Hypothalamus (tissue), 51 donors: Measurements from ENCODE around the gene DGAT2.
A peak's percentile ranks its signal among the peaks of the same experiment; 100 is the strongest.
"Not testable (repeated sequence)": the region's sequence is repeated elsewhere in the genome, so short reads cannot be mapped to it uniquely, and the experiment has no call there.

Source experiments
- DNase-seq, 51 donors: peaks; one replicate each; lab custom pipeline; 2025; lab: John Stamatoyannopoulos, UW

DGAT2 gene

DNA sequence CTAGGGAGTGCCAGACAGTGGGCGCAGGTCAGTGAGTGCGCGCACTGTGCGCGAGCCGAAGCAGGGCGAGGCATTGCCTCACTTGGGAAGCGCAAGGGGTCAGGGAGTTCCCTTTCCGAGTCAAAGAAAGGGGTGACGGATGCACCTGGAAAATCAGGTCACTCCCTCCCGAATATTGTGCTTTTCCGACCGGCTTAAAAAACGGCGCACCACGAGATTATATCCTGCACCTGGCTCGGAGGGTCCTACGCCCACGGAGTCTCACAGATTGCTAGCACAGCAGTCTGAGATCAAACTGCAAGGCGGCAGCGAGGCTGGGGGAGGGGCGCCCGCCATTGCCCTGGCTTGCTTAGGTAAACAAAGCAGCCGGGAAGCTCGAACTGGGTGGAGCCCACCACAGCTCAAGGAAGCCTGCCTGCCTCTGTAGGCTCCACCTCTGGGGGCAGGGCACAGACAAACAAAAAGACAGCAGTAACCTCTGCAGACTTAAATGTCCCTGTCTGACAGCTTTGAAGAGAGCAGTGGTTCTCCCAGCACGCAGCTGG lies 19.8 kb upstream of the DGAT2 start:
- DNase-seq: not testable (repeated sequence)

DNA sequence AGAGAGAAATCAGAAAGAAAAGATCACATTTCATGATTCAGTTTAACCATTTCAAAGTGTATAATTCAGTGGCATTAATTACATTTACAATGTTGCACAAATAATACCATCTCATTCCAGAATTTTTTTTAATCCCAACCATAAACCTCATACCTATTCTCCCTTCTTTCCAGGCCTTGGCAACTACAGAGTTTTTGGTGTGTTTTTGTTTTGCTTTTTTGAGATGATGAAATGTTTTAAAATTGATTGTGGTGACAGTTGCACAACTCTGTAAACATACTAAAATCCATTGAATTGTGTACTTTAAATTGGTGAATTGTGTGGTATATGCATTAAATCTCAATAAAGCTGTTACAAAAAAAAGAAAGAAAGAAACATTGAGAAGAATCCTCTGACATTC lies 13.6 kb upstream of the DGAT2 start:
- not testable (repeated sequence) for DNase-seq

DNA sequence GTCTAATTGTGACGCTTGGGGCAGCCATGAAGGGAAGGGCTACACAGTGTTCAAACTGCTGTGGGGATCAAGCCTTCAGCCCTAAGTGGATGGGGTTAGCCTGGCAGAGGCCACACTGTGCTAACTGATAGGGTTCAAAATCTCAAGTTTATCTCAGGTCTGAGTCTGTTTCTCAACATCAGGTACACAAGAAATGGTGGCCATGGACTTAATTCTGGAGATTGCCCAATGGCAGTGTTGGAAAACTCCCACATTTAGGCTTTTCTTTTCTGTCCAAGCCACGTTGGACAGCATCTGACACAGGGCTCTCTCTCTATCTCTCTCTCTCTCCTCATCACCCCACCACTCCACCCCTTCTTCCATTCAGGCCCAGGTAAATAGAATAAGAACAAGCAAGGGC lies 10.9 kb upstream of the DGAT2 start:
- no peak for DNase-seq

DNA sequence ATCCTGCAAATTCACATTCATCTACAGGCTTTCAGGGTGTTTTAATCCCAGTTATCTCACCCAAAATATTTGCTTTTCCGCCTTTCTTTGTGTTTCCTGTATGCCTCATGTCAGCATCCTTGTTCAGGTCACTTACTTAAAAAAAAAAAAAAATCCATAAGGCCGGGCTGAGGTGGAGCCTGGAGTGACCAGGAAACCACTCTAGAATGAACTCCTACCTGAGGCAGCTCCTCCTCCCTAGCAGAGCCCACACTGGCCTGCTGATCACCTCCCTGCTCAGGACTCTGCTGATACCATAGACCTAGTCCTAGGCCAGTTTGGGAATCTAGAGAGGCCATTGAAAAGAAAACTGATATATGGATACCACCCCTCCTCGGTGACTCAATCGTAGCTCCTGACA lies 8.7 kb upstream of the DGAT2 start:
- DNase-seq: no peak

DNA sequence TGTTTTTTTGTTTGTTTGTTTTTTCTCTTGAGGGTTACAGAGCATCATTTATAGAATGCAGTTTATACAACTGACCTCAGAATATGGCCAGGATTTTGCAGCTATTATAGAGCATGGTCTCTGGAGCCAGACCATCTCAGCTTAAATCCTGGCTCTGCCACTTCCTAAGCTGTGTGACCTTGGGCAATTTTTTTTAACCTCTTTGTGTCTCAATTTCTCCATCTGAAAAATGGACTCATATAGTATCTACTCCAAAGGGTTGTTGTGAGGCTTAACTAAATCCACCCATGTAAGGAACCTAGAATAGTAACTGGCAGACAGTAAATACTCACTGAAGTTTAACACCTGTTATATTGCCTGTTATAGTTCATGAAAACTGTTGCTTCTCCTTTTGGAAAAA lies 8.3 kb upstream of the DGAT2 start:
- no peak for DNase-seq

DNA sequence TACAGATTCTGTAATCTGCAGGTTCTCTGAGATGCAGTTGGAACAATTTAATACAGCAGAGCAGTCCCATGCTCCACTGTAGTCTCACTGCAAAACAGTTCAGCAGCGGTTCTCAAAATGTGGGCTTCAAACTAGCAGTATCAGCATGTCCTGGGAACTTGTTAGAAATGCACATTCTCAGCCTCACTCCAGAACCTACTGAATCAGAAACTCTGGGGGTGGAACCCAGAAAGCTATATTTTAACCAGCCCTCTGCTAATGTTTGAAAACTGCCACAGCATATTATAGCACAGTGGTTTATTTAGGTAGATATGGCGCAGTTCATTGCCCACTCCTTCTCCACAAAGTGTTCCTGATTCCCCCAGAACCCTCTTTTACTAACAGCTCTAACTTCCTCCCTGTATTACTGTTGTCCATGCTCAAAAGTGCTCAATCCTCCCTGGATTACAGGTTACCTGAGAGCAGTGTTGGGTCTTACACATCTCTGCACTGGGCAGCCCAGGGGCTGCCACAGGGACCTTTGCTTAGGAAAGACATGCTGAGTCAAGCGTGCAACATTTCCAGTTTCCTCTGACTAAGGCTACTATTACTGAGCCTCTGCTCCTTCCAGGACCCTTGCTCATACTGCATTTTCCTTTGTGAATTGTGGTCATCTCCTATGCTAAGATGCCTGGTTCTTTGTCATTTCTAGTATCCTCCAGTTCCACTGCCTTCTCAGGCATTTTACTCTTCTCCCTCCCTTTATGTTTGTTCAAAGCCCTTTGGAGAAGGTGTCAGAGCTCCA lies 7.7 kb upstream of the DGAT2 start:
- no peak for DNase-seq

DNA sequence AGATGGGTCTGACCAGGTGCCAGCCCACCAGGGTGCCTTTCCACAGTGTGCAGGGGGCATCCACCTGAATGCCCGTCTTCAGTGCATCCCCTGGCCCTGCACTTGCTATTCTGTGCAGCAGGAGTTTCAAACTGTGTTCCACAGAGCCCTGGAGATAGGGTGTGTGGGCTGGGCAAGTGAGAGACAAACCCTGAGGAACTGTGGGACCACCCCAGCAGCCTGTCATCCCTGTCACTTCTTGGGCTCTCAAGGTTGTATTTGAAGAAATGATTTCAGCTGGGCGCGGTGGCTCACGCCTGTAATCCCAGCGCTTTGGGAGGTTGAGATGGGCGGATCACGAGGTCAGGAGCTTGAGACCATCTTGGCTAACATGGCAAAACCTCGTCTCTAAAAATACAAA lies 6.4 kb upstream of the DGAT2 start:
- no peak for DNase-seq

DNA sequence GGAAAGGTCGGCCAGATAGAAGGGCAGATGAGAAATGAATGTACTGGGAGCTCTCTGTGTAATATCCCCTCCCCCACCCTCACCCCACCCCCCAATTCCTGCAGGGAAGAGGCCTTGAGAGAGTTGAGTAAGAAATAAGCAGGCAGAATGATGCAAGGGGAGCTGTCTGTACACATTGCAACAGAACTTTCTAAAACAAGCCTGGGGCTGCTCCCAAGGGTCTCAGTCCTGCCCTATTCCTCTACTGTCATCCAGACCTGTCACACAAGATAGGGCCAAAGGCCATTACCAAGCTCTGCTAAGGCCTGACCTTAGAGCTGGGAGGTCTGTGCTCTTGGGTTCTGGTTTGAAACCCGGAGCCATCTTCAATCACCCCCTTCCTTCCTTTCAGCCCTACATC lies 5.7 kb upstream of the DGAT2 start:
- DNase-seq: no peak

DNA sequence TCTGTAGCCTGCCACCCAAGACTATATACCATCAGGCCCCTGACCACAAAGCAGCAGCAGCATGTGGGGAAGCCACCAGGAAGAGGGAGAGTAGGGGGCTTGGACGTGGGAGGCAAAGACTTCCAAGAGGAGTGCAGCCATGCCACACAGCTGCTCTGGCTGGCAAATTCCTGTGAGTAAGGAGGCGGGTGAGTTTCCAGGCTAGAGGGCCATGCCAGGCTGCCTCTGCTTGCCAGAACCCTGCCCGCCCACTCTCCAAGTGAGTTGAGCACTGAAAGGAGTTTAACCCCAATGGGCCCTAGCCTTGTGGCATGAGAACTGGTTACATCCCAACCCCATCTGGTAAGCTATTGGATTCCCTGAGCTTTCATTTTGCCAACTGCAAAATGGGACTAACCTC lies 4.7 kb upstream of the DGAT2 start:
- DNase-seq: no peak

DNA sequence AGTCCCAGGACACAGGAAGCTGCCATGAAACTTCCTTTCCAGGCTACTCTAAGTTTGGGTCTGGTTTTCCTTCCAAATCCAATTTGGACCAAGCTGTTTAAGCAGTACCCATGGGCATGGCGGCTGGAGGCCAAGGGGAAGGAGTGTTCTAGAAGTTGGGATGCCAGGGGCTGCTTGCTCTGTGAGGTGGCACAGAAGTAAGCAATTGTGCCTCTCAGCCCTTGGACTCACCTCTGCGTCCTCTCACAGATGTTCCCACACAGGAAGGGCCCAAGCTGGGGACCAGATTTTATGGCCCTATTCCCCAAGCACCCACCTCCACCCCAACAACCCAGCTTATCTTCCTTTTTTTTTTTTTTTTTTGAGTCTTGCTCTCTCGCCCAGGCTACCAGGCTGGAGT lies 3.5 kb upstream of the DGAT2 start:
- DNase-seq: no peak

DNA sequence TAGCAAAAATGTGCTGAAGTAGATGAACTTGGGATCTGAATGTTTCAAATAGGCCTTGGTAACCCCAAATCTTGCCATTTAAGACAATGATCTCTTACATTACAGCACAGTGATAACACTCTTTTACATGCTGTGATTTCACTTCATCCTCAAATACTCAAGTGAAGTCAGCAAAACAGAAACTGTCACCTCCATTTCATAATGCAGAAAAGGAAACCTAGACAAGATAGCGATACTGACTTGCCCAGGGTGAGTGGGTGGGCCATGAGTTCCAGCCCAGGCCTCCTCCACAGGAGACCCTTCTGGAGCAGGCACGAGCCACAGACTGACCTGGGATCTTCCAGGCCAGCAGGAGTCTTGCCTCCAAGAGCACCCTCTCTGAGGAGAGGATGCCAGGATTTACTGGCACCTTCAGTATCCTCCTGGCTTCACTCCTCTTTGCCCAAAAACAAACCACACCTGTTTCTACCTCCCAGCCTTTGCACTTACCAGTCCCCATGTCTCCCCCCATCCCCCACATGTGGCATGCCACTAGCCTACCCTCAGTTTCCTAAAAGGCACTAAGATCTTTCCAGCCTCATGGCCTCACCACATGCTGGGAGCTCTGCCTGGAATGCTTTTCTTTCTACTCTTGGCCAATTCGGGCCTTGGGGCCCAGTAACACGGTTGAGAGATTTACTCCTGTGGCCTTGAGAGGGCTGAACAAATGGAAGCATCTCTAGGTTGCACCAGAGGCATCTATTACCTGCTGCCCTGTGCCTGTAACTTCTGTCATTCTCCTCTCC lies 1.9 kb upstream of the DGAT2 start:
- DNase-seq: no peak

DNA sequence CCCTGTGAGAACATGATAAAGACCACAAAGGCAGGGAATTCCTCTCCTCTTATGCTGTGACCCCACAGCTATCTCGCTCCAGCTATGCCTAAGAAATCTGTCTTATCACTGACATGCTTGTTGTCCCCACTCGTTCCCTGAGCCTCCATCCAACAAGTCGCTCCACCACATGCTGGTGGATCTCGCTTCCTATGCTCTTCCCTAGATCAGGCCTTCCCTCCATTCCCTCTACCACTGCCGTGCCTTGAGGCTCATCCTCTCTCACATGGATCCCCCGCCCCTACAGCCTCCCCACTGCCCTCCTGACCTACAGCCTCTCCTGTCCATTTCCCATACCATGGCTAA lies 1.4 kb upstream of the DGAT2 start:
- no peak for DNase-seq

DNA sequence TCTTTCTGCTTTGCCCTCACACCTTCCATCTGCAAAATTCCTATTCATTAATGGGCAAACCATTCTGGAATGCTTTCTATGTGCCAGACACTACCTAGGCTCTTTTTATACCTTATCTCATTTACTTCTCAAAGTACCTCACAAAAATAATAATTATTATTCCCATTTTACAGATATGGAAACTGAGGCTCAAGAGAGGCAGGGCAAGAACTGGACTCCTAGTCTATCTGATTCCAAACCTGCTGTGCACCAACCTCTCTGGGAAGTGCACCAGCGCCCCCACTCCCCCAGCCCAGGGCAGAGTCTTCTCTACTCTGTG lies 826 bp upstream of the DGAT2 start:
- DNase-seq: no peak

DNA sequence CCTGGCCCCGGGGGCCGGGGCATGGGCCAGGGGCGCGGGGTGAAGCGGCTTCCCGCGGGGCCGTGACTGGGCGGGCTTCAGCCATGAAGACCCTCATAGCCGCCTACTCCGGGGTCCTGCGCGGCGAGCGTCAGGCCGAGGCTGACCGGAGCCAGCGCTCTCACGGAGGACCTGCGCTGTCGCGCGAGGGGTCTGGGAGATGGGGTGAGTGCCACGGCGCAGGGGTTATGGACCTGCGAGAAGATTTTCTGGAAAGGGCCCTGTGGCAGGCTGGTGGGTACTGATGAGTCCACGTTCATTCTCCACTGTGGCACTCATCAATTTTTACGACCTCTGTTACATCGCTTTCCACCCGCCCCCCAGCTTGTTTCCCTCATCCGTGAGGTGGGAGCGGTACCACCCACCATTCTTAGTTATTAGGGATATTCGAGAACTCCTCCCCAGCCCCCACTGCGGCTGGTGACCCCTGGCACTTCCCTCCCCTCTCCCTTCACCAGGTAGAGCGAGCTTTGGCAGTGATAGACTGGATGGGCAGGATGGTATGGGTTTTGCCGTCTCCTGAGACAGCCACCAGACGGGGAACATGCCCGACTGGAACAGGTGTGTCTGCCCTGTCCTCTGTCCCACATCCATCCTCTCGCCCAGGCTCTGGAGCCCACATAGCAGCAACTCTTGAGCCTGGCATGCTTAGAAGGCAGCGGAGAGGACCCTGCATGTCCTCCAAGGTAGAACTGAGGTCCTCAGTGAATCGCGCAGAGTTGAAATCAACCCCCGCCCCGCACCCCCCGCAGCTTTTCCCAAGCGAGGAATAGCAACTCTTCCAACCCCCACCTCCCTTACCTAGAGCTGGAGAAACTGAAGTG lies 562 bp downstream of the DGAT2 start:
- DNase-seq: peak in 1 of 51 donors; percentile 15

DNA sequence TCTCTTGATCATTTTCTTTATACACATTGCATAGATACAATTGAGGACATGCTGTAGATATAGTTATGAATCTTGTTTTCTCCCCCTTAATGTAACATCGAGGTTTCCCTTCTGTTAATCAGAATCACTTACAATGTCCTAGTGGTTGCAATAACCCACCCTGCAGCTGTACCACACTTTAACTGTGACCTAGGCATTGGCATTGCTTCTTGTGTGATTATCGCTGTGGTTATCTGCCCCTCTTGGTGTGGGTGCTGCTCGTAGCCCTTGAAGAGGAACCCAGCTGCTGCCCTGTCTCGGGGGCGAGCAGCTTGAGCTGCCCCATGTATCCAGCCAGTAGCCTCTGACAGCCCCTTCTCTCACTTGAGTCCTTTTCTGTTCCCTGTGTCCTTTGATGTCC lies 1.5 kb downstream of the DGAT2 start:
- no peak for DNase-seq

DNA sequence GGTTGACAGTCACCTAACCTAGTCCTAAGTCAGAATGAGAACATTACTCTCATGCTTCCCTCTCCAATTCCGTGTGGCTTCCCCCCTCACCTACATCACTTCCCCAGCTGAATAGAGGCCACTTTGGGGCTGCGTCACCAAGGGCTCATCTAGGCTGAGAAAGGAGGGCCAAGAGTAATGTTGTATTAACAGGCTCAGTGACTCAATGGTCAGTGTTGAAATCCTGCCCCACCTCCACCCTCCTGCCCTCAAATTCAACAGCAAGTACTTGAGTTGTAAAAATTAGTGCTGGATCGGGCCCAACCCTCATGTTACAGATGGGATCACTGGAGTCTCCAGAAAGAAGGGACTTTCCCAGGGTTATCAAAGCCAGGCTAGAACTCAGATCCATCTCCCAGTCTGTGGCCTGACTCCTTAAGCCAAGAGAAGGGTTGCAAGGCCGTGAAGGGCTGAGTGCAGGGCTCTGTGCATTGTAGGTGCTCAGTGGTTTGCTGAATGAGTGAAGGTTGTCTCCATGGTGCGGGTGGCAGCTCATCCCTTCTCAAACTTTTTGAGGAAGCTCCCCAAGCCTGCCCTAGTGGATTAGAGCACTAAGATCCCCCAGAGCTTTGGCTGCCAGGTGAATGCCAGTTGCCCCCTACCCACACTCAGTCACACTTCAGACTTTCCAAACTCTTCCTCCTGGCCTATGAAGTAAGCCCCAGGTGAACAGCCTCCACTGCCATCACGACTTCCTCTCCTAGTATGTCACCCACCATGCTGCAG lies 3.2 kb downstream of the DGAT2 start:
- no peak for DNase-seq

DNA sequence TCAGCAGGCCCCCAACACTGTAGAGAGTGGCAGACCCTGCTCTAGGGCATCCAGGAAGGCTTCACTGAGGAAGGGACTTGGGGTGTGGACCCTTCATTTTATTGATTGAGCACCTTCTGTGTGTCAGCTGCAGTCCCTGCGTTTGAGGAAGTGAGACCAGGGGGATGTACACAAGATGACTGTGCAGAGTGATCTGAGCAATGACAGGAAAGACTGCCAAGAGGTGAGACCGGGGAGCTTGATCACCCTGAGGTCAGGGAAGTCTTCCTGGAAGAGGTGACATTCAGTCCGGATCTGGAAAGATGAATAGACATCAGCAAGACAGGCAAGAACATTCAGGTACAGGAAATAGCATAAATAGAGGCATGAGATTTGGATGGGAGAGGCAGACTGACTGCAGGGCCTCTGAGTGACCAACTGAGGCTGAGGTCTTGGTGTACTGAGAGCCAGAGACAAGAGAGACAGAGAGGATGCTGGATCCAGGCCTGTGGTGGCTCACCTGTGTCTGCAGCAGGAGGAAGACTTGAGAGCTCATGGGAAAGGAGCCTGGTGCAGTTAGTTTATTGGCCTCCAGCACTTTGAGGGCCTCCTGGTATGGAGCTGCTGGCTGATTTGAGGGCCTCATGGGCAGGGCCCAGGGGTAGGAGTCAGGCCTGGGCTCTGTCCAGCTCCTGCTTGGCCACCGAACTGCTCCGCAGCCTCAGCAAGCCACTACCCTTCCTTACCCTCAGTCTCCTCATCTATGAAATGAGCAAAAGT lies 5.2 kb downstream of the DGAT2 start:
- DNase-seq: no peak

DNA sequence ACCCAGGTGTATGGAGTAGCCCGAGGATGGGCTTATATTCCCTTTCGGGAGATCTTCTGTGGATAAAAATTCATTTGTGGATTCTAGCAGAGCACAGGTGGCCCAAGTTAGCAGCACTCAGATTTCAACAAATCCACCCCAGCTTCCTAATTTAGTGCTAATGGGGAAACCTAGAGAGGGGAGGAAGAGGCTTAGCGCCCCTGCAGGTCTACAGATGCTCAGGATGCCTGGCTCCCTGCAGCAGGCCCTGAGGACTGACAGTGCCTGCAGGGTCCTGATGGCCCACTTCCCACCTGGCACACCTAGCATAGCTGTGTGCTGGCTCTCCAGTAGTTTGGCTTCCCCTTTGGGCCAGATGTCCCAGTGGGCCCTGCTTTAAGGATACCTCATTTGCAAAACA lies 6.5 kb downstream of the DGAT2 start:
- no peak for DNase-seq

DNA sequence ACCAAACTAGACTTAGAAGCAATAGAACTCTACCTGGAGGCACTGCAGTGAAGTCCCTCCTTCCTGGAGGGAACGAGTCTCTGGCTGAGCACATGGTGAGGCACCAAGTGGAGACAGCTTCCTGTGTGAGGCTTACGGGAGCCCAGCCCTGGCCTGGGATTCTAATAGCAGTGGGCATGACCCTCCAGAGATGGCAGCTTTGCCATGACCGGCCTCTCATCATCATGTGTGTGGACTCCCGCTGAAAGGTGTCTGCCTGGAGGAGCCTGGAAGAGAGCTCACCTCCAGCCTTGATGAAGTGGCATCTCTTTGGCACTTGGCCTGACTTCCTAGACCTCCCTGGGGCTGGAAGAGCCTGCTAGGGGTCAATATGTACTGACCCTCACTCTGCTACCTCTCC lies 8.0 kb downstream of the DGAT2 start:
- no peak for DNase-seq
